Esophagus squamous epithelium (tissue), 5 donors: ENCODE measurements around the gene KAZN. TPM values are rescaled to one million over a fixed set of nuclear protein-coding genes. Genes with fewer than 3 reads are reported as not detected.

Experiments
- DNase-seq: peaks from one replicate; lab custom pipeline; 2025; lab: John Stamatoyannopoulos, UW
- H3K27ac ChIP-seq, 4 donors: fragments of 200-600 bp; sonication (generic); one replicate each; pipeline ENCODE4 v1.5.1; 2016 to 2019; ENCODE audit warnings: mild to moderate bottlenecking in 1 of 4
- H3K27me3 ChIP-seq, 4 donors: fragments of 200-600 bp; sonication (generic); 1 replicate in 3 of 4; 2 replicates in 1 of 4; pipeline versions ENCODE4 v1.5.1 to v1.6.0; 2017 to 2021; ENCODE audit warnings: antibody characterized with exemption in 1 of 4
- H3K36me3 ChIP-seq, 3 donors: fragments of 200-600 bp; sonication (generic); one replicate each; pipeline ENCODE4 v1.5.1; 2016 to 2019
- H3K4me1 ChIP-seq, 3 donors: fragments of 200-600 bp; sonication (generic); one replicate each; pipeline ENCODE4 v1.5.1; 2017 to 2019
- H3K4me3 ChIP-seq, 4 donors: fragments of 200-600 bp; sonication (generic); 1 replicate in 3 of 4; 2 replicates in 1 of 4; pipeline ENCODE4 v1.5.1; 2016 to 2019; ENCODE audit warnings: mild to moderate bottlenecking in 2 of 4, moderate library complexity in 1 of 4
- H3K9me3 ChIP-seq, 3 donors: fragments of 200-600 bp; sonication (generic); one replicate each; pipeline ENCODE4 v1.5.1; 2016 to 2019
- POLR2A ChIP-seq, 4 donors: fragments of 450-650 bp; IDR thresholded peaks; one replicate each; pipeline ENCODE4 v1.6.1; 2017; ENCODE audit warnings: antibody characterized with exemption in 4 of 4, mild to moderate bottlenecking in 4 of 4, moderate library complexity in 3 of 4
- WGBS, 2 donors: methylation state at CpG; one replicate each; pipeline ENCODE4 v1.1.5; 2018; 5-methylcytosine and 5-hydroxymethylcytosine counted together
- intact Hi-C: fragments of 100-400 bp; cut with DNase I; formaldehyde crosslinking; loops from one replicate; pipeline ENCODE4 v1.15.0; 2022
- total RNA-seq, 4 donors: library from RNA; depleted of rRNA; stranded (reverse); fragments of >200 nt; gene quantifications; one replicate each; pipeline ENCODE4 v1.1.0, GENCODE V29; 2016
- TF ChIP-seq, protein P1 (sequence below), 6 experiments: fragments of 450-650 bp in 4 of 6; fragments of 200-600 bp in 2 of 6; sonication (generic) in 2 of 6; IDR thresholded peaks; one replicate each; pipeline ENCODE4 v1.5.1; 2016 to 2019; ENCODE audit warnings: antibody characterized with exemption in 6 of 6, mild to moderate bottlenecking in 4 of 6, moderate library complexity in 4 of 6
- donor health status: DM: yes; HTN: yes; CAD: no.

KAZN gene
- total RNA-seq, 4 donors from 2014 or later, result 25.0 to 54.5 (median 30.8) TPM

- no peak for DNase-seq
- intact Hi-C loops, result no loop called here
- no peak overlapping the region for H3K4me3 ChIP-seq
- TF ChIP-seq, protein P1, sequence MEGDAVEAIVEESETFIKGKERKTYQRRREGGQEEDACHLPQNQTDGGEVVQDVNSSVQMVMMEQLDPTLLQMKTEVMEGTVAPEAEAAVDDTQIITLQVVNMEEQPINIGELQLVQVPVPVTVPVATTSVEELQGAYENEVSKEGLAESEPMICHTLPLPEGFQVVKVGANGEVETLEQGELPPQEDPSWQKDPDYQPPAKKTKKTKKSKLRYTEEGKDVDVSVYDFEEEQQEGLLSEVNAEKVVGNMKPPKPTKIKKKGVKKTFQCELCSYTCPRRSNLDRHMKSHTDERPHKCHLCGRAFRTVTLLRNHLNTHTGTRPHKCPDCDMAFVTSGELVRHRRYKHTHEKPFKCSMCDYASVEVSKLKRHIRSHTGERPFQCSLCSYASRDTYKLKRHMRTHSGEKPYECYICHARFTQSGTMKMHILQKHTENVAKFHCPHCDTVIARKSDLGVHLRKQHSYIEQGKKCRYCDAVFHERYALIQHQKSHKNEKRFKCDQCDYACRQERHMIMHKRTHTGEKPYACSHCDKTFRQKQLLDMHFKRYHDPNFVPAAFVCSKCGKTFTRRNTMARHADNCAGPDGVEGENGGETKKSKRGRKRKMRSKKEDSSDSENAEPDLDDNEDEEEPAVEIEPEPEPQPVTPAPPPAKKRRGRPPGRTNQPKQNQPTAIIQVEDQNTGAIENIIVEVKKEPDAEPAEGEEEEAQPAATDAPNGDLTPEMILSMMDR (IDR thresholded peaks at IDR 0.05), result no peak
- no peak for TF ChIP-seq POLR2A (IDR thresholded peaks at IDR 0.05)
- no peaks in the 10 kb centered on the region for H3K36me3 ChIP-seq
- no peak overlapping the region for H3K27ac ChIP-seq
- H3K4me1 ChIP-seq, result peaks cover 0 to 22% (median 9%) of the 10 kb centered on the region in 3 donors
- 88 to 90% methylated on average over 5 of the region's 5 CpGs for WGBS, 2 donors
- H3K9me3 ChIP-seq, result no peaks in the 10 kb centered on the region
- peaks cover 0 to under 1% (median 0%) of the 10 kb centered on the region in 4 donors for H3K27me3 ChIP-seq
Measured at GRCh38 chr1:14630986-14631385, 32.5 kb downstream of the KAZN start.

DNA sequence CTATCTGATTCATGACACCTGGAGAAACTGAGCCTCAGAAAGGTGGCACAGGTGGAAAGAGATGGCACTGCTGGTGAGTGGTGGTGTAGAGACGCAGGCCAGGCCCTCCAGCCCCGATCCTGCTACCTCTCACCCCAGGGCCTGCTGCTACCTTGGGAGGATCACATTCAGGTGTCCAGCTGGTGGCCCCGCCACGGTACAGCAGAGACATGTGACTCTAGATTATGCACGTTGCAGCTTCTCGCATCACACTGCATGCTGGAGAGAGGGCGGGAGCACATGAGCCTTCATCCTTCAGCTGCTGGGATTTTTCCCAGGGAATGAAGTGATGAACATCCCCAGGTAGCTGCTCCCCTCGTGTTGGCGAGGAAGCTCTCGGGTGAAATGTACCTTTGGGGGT is 32.9 kb downstream of the KAZN start:
- no peak for DNase-seq
- intact Hi-C loops, result no loop called here
- TF ChIP-seq, protein P1 (IDR thresholded peaks at IDR 0.05), result no peak
- TF ChIP-seq POLR2A (IDR thresholded peaks at IDR 0.05), result no peak

GRCh38 chr1:14634486-14634885 is 36.0 kb downstream of the KAZN start:
- H3K36me3 ChIP-seq, result no peaks in the 10 kb centered on the region
- no peak overlapping the region for H3K4me3 ChIP-seq
- no peak for DNase-seq
- H3K27ac ChIP-seq, result no peak overlapping the region
- TF ChIP-seq, protein P1 (IDR thresholded peaks at IDR 0.05), result no peak
- TF ChIP-seq POLR2A (IDR thresholded peaks at IDR 0.05), result no peak
- intact Hi-C loops, result no loop called here
- no peaks in the 10 kb centered on the region for H3K9me3 ChIP-seq
- 41 to 87% methylated on average over 2 to 5 of the region's 5 CpGs for WGBS, 2 donors
- H3K27me3 ChIP-seq, result peaks cover 0 to 8% (median 0%) of the 10 kb centered on the region in 4 donors
- H3K4me1 ChIP-seq, result peaks cover 0 to 4% (median 0%) of the 10 kb centered on the region in 3 donors

More for the DNA sequence above, 32.9 kb downstream of the KAZN start:
- Histone ChIP-seq H3K4me3 (no peak overlapping the region), H3K9me3 (no peaks in the 10 kb centered on the region), H3K36me3 (no peaks in the 10 kb centered on the region), H3K27me3 (peaks cover 0 to 5% (median 0%) of the 10 kb centered on the region in 4 donors), H3K4me1 (peaks cover 0 to 22% (median 9%) of the 10 kb centered on the region in 3 donors), H3K27ac (no peak overlapping the region)
- WGBS, 2 donors, result 85 to 87% methylated on average over 6 to 8 of the region's 10 CpGs

- no peak overlapping the region for H3K27ac ChIP-seq
- H3K4me3 ChIP-seq, result no peak overlapping the region
- peaks cover 0 to 8% (median 0%) of the 10 kb centered on the region in 4 donors for H3K27me3 ChIP-seq
- WGBS, 2 donors, result 95 to 96% methylated on average over 9 of the region's 9 CpGs
- no peaks in the 10 kb centered on the region for H3K9me3 ChIP-seq
- no peak for TF ChIP-seq POLR2A (IDR thresholded peaks at IDR 0.05)
- TF ChIP-seq, protein P1 (IDR thresholded peaks at IDR 0.05), result no peak
- intact Hi-C loops, result no loop called here
- no peaks in the 10 kb centered on the region for H3K36me3 ChIP-seq
- H3K4me1 ChIP-seq, result no peaks in the 10 kb centered on the region
- no peak for DNase-seq
Measured at GRCh38 chr1:14635421-14635820, 36.9 kb downstream of the KAZN start.

GRCh38 chr1:14636897-14637632 is 38.6 kb downstream of the KAZN start:
- intact Hi-C loops, result no loop called here
- peaks cover 0 to 8% (median 0%) of the 10 kb centered on the region in 4 donors for H3K27me3 ChIP-seq
- no peaks in the 10 kb centered on the region for H3K9me3 ChIP-seq
- TF ChIP-seq, protein P1 (IDR thresholded peaks at IDR 0.05), result no peak
- TF ChIP-seq POLR2A (IDR thresholded peaks at IDR 0.05), result no peak
- H3K36me3 ChIP-seq, result no peaks in the 10 kb centered on the region
- DNase-seq, result no peak
- 79 to 83% methylated on average over 9 of the region's 9 CpGs for WGBS, 2 donors
- no peaks in the 10 kb centered on the region for H3K4me1 ChIP-seq
- no peak overlapping the region for H3K4me3 ChIP-seq
- H3K27ac ChIP-seq, result no peak overlapping the region
